Progenitor cell of endocrine pancreas (in vitro differentiated cells): ENCODE data around the gene ZFPM1. TPM values are rescaled to one million over a fixed set of nuclear protein-coding genes. Genes with fewer than 3 reads are reported as not detected.

Experiments
- DNase-seq: peaks from one replicate; pipeline ENCODE4 v3.0.0; 2021; ENCODE audit warnings: low spot score; ENCODE audit not compliant: unreplicated experiment
- H3K27ac Mint-ChIP-seq: 2 replicates; pipeline ENCODE4 v1.8.0; 2021; ENCODE audit warnings: mild to moderate bottlenecking, moderate library complexity, mixed read lengths
- H3K27me3 Mint-ChIP-seq: 2 replicates; pipeline ENCODE4 v1.8.0; 2021; ENCODE audit warnings: mixed read lengths
- H3K36me3 Mint-ChIP-seq: 2 replicates; pipeline ENCODE4 v1.8.0; 2022; ENCODE audit warnings: mixed read lengths; ENCODE audit not compliant: insufficient read depth
- H3K4me1 Mint-ChIP-seq: 2 replicates; pipeline ENCODE4 v1.8.0; 2021; ENCODE audit warnings: low read depth, mixed read lengths
- H3K4me3 Mint-ChIP-seq: 2 replicates; pipeline ENCODE4 v1.8.0; 2021; ENCODE audit warnings: low read depth, mild to moderate bottlenecking, moderate library complexity, mixed read lengths
- H3K9me3 Mint-ChIP-seq: 2 replicates; pipeline ENCODE4 v1.8.0; 2021; ENCODE audit warnings: low read depth, mixed read lengths
- total RNA-seq: library from RNA; stranded (reverse); gene quantifications from 2 replicates; pipeline ENCODE4 v1.2.1, GENCODE V29; 2021
- TF ChIP-seq, protein P1 (sequence below): fragments of 200-600 bp; sonication (generic); IDR thresholded peaks from one replicate; pipeline ENCODE4 v1.5.0; 2021; ENCODE audit warnings: antibody characterized with exemption, mild to moderate bottlenecking; ENCODE audit not compliant: unreplicated experiment

The ZFPM1 gene
- total RNA-seq, 1 donor from 2014 or later = 90.6 TPM

DNA sequence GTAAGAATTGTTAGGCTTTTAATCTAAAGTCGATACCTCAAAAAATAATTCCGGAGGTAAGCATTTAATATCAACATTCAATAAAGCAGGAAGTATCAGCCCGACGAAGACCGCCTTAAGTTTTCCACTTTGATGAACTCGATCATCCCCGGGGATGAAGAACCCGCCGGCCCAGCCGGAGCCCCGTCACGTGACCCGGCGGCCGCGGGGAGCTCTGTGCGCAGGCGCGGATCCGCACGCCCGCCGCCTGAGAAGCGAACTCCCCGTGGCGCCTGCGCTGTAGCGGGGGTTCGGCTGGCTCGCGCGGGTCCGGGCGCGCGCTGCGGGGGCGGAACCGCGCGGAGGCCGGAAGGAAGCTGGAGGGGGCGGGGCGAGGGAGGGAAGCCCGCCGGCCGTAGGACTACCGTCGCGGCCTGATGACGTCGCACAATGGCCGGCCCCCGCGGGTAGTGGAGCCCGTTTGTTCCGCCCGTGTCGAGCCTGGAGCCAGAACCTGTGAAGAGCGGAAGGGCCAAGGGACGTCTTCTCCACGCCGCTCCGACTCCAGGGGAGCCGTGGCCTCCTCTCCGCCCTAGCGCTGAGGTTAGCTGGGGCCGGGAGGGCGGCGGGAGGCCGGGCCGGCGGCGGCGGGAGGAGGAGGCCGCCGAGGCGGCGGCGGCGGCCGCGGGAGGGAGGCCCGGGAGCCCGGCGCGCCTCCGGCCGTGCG, 117.1 kb downstream of the ZFPM1 start, which contains the start of gene ZC3H18:
Gene ZC3H18 (plus strand): TSS at position 419 of the 706 bp plus-strand sequence. CDS start 6,721 bp downstream, outside the sequence.
- peaks cover 3% of the 10 kb centered on the region for H3K27me3 Mint-ChIP-seq
- H3K27ac Mint-ChIP-seq = peak within 1 kb of the TSS; percentile 93
- H3K36me3 Mint-ChIP-seq = peaks cover 3% of the 10 kb centered on the region
- peak within 1 kb of the TSS; percentile 83 for H3K4me3 Mint-ChIP-seq
- TF ChIP-seq, protein P1, sequence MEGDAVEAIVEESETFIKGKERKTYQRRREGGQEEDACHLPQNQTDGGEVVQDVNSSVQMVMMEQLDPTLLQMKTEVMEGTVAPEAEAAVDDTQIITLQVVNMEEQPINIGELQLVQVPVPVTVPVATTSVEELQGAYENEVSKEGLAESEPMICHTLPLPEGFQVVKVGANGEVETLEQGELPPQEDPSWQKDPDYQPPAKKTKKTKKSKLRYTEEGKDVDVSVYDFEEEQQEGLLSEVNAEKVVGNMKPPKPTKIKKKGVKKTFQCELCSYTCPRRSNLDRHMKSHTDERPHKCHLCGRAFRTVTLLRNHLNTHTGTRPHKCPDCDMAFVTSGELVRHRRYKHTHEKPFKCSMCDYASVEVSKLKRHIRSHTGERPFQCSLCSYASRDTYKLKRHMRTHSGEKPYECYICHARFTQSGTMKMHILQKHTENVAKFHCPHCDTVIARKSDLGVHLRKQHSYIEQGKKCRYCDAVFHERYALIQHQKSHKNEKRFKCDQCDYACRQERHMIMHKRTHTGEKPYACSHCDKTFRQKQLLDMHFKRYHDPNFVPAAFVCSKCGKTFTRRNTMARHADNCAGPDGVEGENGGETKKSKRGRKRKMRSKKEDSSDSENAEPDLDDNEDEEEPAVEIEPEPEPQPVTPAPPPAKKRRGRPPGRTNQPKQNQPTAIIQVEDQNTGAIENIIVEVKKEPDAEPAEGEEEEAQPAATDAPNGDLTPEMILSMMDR = no peak
- H3K4me1 Mint-ChIP-seq = peaks cover 11% of the 10 kb centered on the region
- DNase-seq = peak; percentile 98
- H3K9me3 Mint-ChIP-seq = no peaks in the 10 kb centered on the region

DNA sequence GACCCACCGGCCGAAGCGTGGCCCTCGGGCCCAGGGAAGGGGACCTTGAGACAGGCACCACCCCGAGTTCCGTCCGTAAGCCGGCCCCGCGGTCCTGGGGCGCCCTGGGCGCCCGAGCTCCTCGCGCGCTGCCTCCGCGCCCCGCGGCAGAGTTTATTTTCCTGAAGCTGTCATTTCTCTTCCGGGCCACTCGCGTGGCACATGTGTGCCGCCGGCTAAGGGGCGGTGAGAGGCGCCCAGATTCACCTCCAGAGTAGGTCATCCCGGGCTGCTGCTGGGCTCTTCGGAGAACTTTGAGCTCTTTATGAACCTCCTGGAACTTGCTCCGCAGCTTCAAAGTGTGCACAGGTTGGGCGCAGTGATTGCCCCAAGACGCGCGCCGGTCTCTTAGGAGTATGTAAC, 117.6 kb downstream of the ZFPM1 start:
- DNase-seq = no peak
- TF ChIP-seq, protein P1 = no peak
- Mint-ChIP-seq H3K36me3 (peaks cover 3% of the 10 kb centered on the region), H3K9me3 (no peaks in the 10 kb centered on the region), H3K4me3 (peak overlapping the region; percentile 83), H3K4me1 (peaks cover 11% of the 10 kb centered on the region), H3K27ac (peak overlapping the region; percentile 89), H3K27me3 (peaks cover 3% of the 10 kb centered on the region)

DNA sequence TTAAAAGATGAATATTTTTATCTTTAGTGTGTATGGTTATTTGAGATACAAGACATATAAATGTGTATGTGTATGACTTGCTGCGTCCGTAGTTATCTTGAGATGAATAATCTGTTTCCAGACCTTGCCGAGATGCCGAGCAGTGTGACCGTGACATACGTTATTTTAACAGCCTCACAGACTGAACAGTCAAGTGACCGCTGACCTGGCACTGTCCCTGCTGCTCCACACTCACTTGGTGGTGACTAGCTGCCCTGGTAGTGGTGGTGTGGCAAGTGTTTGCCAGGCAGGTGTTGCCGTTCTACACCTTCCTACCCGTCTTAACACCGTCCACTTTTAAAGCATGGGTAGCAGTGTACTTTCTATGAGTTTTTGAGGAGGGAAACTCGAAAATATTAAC, 122.2 kb downstream of the ZFPM1 start:
- no peaks in the 10 kb centered on the region for H3K27me3 Mint-ChIP-seq
- H3K4me1 Mint-ChIP-seq = peaks cover 9% of the 10 kb centered on the region
- DNase-seq = no peak
- H3K36me3 Mint-ChIP-seq = peaks cover 12% of the 10 kb centered on the region
- TF ChIP-seq, protein P1 = no peak
- H3K4me3 Mint-ChIP-seq = no peak overlapping the region
- H3K9me3 Mint-ChIP-seq = no peaks in the 10 kb centered on the region
- H3K27ac Mint-ChIP-seq = no peak overlapping the region

DNA sequence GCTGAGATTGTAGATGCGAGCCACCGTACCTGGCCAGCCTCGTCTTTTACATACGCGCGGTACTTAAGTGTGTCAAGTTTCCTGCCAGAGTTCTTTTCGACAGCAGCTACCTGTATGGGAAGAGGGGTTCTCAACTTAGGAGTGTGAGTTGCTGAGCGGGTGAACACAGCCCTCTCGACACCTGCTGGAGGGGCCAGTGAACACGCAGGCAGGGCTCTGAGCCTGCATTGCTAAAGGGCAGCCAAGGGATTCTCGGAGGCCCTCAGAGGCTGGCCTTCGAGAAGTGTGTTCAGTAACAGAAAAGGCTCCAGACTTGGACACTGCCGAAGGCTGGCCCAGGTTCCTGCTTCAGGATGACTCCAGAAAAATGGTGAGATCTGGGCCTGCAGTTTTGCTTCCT, 123.2 kb downstream of the ZFPM1 start:
- no peak overlapping the region for H3K27ac Mint-ChIP-seq
- H3K4me3 Mint-ChIP-seq = no peak overlapping the region
- no peaks in the 10 kb centered on the region for H3K9me3 Mint-ChIP-seq
- TF ChIP-seq, protein P1 = no peak
- peaks cover 6% of the 10 kb centered on the region for H3K4me1 Mint-ChIP-seq
- no peaks in the 10 kb centered on the region for H3K27me3 Mint-ChIP-seq
- H3K36me3 Mint-ChIP-seq = peaks cover 12% of the 10 kb centered on the region
- no peak for DNase-seq

DNA sequence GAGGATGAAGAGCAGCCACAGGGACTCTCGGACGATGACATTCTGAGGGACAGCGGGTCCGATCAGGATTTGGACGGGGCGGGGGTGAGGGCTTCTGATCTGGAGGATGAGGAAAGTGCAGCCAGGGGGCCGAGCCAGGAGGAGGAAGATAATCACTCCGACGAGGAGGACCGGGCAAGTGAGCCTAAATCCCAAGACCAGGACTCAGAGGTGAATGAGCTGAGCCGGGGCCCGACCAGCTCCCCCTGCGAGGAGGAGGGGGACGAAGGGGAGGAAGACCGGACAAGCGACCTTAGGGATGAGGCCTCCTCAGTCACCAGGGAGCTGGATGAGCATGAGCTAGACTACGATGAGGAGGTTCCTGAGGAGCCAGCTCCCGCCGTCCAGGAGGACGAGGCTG, 124.1 kb downstream of the ZFPM1 start:
- no peak for DNase-seq
- Mint-ChIP-seq H3K27ac (no peak overlapping the region), H3K36me3 (peaks cover 13% of the 10 kb centered on the region), H3K4me3 (no peak overlapping the region), H3K27me3 (no peaks in the 10 kb centered on the region), H3K9me3 (no peaks in the 10 kb centered on the region), H3K4me1 (no peaks in the 10 kb centered on the region)
- TF ChIP-seq, protein P1 = no peak
